ENCODE data around the gene KLF17. TPM values are rescaled to one million over a fixed set of nuclear protein-coding genes. Genes with fewer than 3 reads are reported as not detected.
"Not testable (repeated sequence)": the region's sequence is repeated elsewhere in the genome, so short reads cannot be mapped to it uniquely, and the experiment has no call there.

The KLF17 gene
- total RNA-seq, 1 donor from 2014 or later: not detected

DNA sequence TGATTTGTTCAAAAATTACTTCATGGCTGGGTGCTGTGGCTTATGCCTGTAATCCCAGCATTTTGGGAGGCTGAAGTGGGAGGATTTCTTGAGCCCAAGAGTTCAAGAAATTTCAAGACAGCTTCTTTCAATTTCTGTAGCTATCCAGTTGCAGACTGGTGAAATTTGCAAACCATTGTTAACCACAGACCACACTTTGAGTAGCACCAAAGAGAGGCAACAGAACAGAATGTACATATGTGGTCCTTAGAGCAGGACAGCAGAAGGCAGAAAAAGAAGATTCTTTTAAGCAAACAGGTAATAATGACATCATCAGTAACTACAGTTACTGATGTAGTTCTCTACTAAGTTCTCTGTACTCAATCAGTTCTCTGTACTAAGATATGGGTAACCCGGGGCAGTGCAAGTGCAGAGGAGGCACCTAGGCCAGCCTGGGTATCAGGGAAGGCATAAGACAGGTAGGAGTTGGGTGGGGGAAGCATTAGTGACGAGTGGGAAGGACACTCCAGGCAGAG lies 5.5 kb upstream of the KLF17 start:
- Histone ChIP-seq H3K79me2 (ENCODE audit: low read depth) (no peaks in the 10 kb centered on the region), H3K9ac (no peak overlapping the region), H3K4me2 (no peak overlapping the region), H2AFZ (replicated peaks) (no peak overlapping the region), H3K4me1 (no peaks in the 10 kb centered on the region), H3K27me3 (peaks cover 7% of the 10 kb centered on the region), H3K9me3 (ENCODE audit: low read depth) (no peaks in the 10 kb centered on the region), H3K36me3 (no peaks in the 10 kb centered on the region), H4K20me1 (ENCODE audit: low read depth) (no peaks in the 10 kb centered on the region), H3F3A (ENCODE audit: low read depth) (no peaks in the 10 kb centered on the region), H3K4me3 (no peak overlapping the region), H3K27ac (no peak overlapping the region)
- H3K4me3 Mint-ChIP-seq: no peak overlapping the region
- H3K4me1 Mint-ChIP-seq: no peaks in the 10 kb centered on the region
- DNase-seq (ENCODE audit: low spot score): no peak
- no peak for TF ChIP-seq EZH2 (IDR thresholded peaks at IDR 0.05)
- H3K27me3 Mint-ChIP-seq (ENCODE audit: insufficient read depth, low read depth): peaks cover 4% of the 10 kb centered on the region
- no peaks in the 10 kb centered on the region for H3K9me3 Mint-ChIP-seq
- H3K36me3 Mint-ChIP-seq: no peaks in the 10 kb centered on the region
- H3K27ac Mint-ChIP-seq: no peak overlapping the region

GRCh38 chr1:44114098-44114497 lies 4.5 kb upstream of the KLF17 start:
- H3K4me3 ChIP-seq: no peak overlapping the region
- no peak overlapping the region for H3K4me3 Mint-ChIP-seq
- peaks cover 5% of the 10 kb centered on the region for H3K27me3 ChIP-seq

DNA sequence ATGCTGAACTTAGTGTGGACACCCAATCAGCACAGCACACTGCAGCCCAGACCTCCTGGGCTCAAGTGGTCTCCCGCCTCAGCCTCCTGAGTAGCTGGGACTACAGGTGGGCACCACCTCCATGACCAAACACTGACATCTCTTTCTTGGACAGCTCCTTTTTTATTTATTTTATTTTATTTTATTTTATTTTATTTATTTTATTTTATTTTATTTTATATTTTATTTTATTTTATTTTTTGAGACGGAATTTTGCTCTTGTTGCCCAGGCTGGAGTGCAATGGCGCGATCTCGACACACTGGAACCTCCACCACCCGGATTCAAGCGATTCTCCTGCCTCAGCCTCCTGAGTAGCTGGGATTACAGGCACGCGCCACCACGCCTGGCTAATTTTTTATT lies 1.3 kb upstream of the KLF17 start:
- not testable (repeated sequence) for H3K36me3 Mint-ChIP-seq; H3K4me1 ChIP-seq; H3K27ac Mint-ChIP-seq; H3K4me2 ChIP-seq; H3K27ac ChIP-seq; H3K9me3 ChIP-seq (ENCODE audit: low read depth); H3F3A ChIP-seq (ENCODE audit: low read depth); H3K79me2 ChIP-seq (ENCODE audit: low read depth); H3K27me3 Mint-ChIP-seq (ENCODE audit: insufficient read depth, low read depth); DNase-seq (ENCODE audit: low spot score); H3K9ac ChIP-seq; H3K4me3 Mint-ChIP-seq; H3K4me1 Mint-ChIP-seq; H3K9me3 Mint-ChIP-seq; H3K4me3 ChIP-seq; H2AFZ ChIP-seq (replicated peaks); H4K20me1 ChIP-seq (ENCODE audit: low read depth); H3K36me3 ChIP-seq
- peaks cover 17% of the 10 kb centered on the region for H3K27me3 ChIP-seq

More at GRCh38 chr1:44114098-44114497, 4.5 kb upstream of the KLF17 start:
- Histone ChIP-seq H3K9me3 (ENCODE audit: low read depth) (no peaks in the 10 kb centered on the region), H3K4me1 (no peaks in the 10 kb centered on the region), H3K4me2 (no peak overlapping the region), H3K79me2 (ENCODE audit: low read depth) (no peaks in the 10 kb centered on the region), H2AFZ (replicated peaks) (no peak overlapping the region), H3K36me3 (no peaks in the 10 kb centered on the region), H3F3A (ENCODE audit: low read depth) (no peaks in the 10 kb centered on the region), H3K9ac (no peak overlapping the region), H3K27ac (no peak overlapping the region), H4K20me1 (ENCODE audit: low read depth) (no peaks in the 10 kb centered on the region)
- Mint-ChIP-seq H3K27ac (no peak overlapping the region), H3K4me1 (no peaks in the 10 kb centered on the region), H3K36me3 (no peaks in the 10 kb centered on the region), H3K9me3 (peaks cover under 1% of the 10 kb centered on the region), H3K27me3 (ENCODE audit: insufficient read depth, low read depth) (peaks cover 5% of the 10 kb centered on the region)
- TF ChIP-seq, protein P1, sequence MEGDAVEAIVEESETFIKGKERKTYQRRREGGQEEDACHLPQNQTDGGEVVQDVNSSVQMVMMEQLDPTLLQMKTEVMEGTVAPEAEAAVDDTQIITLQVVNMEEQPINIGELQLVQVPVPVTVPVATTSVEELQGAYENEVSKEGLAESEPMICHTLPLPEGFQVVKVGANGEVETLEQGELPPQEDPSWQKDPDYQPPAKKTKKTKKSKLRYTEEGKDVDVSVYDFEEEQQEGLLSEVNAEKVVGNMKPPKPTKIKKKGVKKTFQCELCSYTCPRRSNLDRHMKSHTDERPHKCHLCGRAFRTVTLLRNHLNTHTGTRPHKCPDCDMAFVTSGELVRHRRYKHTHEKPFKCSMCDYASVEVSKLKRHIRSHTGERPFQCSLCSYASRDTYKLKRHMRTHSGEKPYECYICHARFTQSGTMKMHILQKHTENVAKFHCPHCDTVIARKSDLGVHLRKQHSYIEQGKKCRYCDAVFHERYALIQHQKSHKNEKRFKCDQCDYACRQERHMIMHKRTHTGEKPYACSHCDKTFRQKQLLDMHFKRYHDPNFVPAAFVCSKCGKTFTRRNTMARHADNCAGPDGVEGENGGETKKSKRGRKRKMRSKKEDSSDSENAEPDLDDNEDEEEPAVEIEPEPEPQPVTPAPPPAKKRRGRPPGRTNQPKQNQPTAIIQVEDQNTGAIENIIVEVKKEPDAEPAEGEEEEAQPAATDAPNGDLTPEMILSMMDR (IDR thresholded peaks at IDR 0.05): no peak
- no peak for TF ChIP-seq EZH2 (IDR thresholded peaks at IDR 0.05)
- no peak for TF ChIP-seq EZH2phosphoT487 (IDR thresholded peaks at IDR 0.05)
- no peak for DNase-seq (ENCODE audit: low spot score)

- H3K4me1 Mint-ChIP-seq: no peaks in the 10 kb centered on the region
- H3K36me3 ChIP-seq: no peaks in the 10 kb centered on the region
- no peak overlapping the region for H3K27ac ChIP-seq
- H3K4me3 Mint-ChIP-seq: no peak overlapping the region
- no peaks in the 10 kb centered on the region for H3F3A ChIP-seq (ENCODE audit: low read depth)
- H3K9me3 ChIP-seq (ENCODE audit: low read depth): no peaks in the 10 kb centered on the region
- H3K9ac ChIP-seq: no peak overlapping the region
- H3K9me3 Mint-ChIP-seq: peaks cover 2% of the 10 kb centered on the region
- no peak overlapping the region for H2AFZ ChIP-seq (replicated peaks)
- no peaks in the 10 kb centered on the region for H3K36me3 Mint-ChIP-seq
- H3K27me3 Mint-ChIP-seq (ENCODE audit: insufficient read depth, low read depth): peaks cover 2% of the 10 kb centered on the region
- H3K27me3 ChIP-seq: peaks cover 16% of the 10 kb centered on the region
- H3K4me3 ChIP-seq: no peak overlapping the region
- H3K4me2 ChIP-seq: no peak overlapping the region
- H3K4me1 ChIP-seq: no peaks in the 10 kb centered on the region
- TF ChIP-seq EZH2phosphoT487 (IDR thresholded peaks at IDR 0.05) (no peak), EZH2 (IDR thresholded peaks at IDR 0.05) (no peak)
- TF ChIP-seq, protein P1 (IDR thresholded peaks at IDR 0.05): no peak
- no peak overlapping the region for H3K27ac Mint-ChIP-seq
- no peaks in the 10 kb centered on the region for H3K79me2 ChIP-seq (ENCODE audit: low read depth)
- H4K20me1 ChIP-seq (ENCODE audit: low read depth): no peaks in the 10 kb centered on the region
- no peak for DNase-seq (ENCODE audit: low spot score)
Observed at GRCh38 chr1:44119525-44119924, 904 bp downstream of the KLF17 start.
